NCI-H1105 treated with DMSO at 0.1 percent for 48 hours (cell line): ENCODE measurements around the gene FAM161B.
A peak's percentile ranks its signal among the peaks of the same experiment; 100 is the strongest.
"Not testable (repeated sequence)": the region's sequence is repeated elsewhere in the genome, so short reads cannot be mapped to it uniquely, and the experiment has no call there.

Experiments
- DNase-seq: peaks from one replicate; lab custom pipeline; 2025; lab: John Stamatoyannopoulos, UW

FAM161B gene

DNA sequence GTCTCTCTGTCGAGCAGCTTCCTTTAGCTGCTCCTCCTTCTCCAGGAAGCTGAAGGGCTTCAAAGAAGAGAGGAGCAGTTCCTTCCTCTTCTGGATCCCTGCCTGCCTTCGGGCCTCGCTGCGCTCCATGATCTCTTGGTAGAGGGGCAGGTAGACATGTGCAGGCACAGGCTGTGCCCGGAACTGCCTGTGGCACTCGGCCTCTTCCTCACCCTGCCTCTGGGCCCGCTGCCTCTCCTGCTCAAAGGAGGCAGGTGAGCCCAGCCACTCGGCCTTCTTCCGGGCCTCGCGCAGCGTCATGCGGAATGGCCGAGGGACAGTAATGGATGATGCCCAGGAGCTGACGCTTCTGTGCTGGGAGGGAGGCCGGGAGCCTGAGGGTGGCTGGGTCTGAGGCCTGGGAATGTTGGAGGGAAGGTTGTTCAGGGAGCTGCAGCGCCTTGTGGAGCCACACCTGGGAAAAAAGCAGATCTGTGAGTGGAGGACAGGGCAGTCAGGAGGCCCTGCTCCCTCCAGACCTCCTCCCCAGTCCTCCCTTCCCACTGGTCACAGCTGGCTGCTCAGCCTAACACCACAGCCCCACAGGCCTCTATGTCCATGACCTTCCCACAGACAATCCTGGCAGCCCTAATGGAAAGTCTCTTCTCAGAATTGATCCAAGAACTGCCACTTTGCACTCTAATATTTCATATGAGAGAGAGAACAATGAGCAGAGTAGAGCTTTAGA, 5.3 kb downstream of the FAM161B start:
- no peak for DNase-seq

DNA sequence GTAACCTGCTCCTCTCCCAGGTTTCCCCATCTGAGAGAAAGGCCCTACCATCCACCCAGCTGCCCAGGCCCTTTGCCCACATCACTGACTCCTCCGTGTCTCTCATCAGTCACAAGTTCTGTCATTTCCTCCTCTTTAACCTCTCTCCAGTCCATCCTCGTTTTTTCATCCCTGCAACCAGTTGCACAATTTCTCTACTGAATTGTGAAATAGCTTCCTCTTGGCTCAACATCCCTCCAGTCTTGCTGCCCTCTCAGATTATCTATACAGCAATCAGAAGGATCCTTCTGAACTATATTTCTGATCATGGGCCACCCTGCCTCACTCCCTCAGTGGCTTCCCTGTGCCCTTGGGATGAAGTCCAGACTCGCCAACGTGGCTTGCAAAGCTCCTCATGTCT, 6.8 kb downstream of the FAM161B start:
- DNase-seq: no peak

GRCh38 chr14:73942180-73942579, 7.7 kb downstream of the FAM161B start:
- DNase-seq: no peak

DNA sequence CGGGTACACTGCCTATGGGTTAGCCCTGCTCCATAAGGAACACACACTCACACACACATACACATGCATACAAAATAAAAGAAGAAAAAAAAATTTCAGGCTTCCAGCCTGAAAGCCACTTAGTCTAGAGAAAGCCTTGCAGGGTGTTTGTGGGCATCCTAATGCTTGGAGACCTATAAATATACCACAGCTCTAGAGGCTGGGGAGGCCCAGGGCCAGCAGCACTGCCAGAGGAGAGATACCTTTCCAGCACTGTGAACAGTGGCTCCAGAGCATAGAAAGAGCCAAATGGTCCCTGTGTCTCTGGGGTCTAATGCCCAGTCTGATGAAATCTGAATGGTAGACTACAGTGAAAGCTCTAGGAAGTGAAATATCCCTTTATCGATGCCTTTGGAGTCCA, 12.9 kb downstream of the FAM161B start:
- DNase-seq: no peak

DNA sequence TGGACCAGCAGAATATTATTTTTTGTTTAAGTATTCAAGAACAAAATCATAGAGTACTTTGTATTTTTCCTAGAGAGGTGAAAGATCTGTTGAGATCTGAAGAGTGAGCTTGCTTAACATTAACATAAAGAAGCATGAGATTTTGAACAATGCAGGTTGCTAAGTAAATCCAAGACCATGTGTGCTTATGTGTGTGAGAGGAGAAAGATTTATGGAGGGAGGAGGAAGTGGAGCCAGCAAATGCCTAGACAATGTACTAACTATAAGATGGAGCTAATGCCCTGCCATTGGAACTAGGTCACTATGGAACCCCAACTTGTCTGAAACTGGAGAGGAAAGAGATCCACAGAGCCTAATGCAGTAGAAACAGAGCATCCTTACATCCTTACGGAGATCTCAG, 13.3 kb downstream of the FAM161B start:
- DNase-seq: no peak

DNA sequence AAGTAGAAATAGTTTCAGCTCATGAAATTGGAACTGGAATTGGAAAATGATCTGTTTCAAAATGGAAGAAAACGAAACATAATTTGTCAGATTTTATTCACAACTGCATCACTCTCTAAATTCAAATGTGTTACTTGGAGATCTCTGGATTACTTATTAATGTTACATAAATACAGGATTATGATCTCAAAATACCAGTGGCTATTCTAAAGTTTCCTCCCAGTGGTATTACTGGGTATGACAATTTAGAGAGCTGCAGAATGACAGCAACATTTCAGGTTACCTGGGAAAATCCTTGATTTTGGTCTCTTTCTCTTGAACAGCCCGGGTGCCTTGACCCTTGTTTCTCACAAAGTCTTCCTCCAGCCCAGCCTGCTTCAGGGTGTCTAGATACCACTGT, 14.2 kb downstream of the FAM161B start:
- no peak for DNase-seq

DNA sequence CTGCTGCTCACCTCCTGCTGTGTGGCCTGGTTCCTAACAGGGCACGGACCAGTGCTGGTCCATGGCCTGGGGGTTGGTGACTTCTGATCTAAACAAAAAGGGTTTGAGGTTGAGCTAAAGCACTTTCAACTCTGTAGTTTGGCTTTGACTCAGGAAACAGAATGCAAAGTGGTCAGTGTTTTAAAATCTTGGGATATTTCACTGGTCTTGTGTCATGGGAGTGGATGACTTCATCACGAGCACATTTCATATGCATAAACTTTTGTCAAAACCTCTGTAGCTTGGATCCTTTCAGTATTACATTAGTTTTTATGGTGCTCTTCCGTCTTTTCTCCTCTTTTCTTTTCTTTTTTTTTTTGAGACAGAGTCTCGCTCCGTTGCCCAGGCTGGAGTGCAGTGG, 25.6 kb downstream of the FAM161B start:
- no peak for DNase-seq

GRCh38 chr14:73919457-73919856, 30.4 kb downstream of the FAM161B start:
- DNase-seq: not testable (repeated sequence)

DNA sequence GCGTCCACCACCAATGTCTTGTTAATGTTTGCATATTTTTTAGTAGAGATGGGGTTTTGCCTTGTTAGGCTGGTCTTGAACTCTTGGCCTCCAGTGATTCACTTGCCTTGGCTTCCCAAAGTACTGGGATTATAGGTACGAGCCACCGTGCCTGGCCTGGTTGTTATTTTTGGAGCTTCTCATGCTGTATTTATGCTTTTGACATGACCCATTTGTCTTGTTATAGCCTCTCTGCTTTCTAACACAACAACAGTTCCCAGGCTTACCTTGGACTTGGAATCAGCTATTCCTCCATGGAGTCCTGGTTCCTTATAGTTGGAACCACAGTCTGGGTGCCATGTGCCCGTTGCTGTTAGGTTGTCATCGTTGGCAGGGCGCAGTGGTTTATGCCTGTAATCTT, 33.6 kb downstream of the FAM161B start:
- DNase-seq: no peak

GRCh38 chr14:73913256-73913655, 36.6 kb downstream of the FAM161B start:
- DNase-seq: no peak

DNA sequence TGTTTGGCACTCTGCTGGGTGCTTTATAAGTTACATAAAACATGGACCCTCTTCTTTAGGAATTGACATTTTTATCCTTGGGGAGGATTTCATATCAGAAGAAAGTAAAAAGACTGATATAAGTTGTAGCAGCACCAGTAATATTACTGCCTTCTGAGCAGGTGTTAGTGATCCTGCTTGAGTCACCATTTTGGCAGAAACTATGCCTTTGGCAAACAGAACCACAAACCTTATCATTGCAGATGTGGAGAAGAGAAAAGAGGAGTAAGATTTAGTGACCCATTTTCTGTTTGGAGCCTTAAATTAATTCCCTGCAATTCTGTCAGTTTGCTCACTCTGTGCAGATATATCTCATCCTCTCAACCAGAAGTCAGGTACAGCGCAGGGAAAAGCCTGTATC, 40.2 kb downstream of the FAM161B start:
- no peak for DNase-seq

- no peak for DNase-seq
Measured at GRCh38 chr14:73903028-73903427, 46.9 kb downstream of the FAM161B start.

DNA sequence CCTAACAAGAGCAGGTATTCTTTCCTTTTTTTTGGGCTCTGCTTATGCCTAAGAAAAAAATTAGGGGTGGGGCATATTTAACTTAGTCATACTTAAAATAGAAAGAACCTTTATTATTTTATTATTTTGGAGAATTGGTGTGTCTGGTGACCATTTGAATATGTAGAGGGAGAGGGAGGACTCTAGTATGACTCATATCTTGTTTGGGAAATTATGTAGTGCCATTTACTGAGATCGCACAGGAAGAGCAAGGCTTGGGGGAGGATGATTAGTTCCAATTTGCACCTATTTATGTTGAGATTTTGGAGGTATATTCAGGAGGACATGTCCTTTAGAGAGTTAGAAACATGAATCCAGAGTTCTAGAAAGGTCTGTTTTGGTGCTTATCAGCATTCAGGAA, 53.4 kb downstream of the FAM161B start:
- no peak for DNase-seq

DNA sequence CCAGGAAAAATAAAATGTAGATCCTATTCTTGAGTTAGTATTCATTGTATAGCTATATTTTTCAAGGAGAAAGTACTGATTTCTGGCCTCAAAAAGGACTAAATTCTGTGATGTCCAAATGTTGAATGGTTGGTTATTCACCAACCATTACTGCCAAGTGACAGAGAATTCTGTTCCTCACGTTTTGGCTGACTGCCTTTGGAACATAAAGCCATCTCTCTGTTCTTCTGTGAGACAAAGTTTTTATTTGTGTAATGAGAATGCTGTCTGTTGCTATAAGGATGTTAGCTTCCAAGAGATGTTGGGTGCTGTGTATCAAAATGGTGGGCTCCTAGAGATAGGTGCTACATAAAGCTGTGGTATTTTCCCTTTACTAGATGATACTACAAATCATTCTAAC, 54.0 kb downstream of the FAM161B start:
- no peak for DNase-seq

GRCh38 chr14:73894180-73894687, 55.7 kb downstream of the FAM161B start:
- not testable (repeated sequence) for DNase-seq

GRCh38 chr14:73889376-73889775, 60.5 kb downstream of the FAM161B start:
- no peak for DNase-seq

GRCh38 chr14:73888971-73889370, 60.9 kb downstream of the FAM161B start:
- DNase-seq: no peak

DNA sequence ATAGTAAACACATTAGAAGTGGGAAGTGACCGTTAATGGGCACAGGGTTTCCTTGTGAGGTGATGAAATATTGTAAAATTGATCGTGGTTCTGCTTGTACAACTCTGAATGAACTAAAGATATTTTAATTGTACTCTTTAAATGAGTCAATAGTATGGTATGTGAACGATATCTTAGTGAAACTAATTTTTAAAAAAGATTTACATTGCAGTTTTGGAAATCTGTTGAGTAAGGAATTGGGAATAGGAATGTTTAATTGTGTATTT, 61.5 kb downstream of the FAM161B start:
- DNase-seq: no peak

DNA sequence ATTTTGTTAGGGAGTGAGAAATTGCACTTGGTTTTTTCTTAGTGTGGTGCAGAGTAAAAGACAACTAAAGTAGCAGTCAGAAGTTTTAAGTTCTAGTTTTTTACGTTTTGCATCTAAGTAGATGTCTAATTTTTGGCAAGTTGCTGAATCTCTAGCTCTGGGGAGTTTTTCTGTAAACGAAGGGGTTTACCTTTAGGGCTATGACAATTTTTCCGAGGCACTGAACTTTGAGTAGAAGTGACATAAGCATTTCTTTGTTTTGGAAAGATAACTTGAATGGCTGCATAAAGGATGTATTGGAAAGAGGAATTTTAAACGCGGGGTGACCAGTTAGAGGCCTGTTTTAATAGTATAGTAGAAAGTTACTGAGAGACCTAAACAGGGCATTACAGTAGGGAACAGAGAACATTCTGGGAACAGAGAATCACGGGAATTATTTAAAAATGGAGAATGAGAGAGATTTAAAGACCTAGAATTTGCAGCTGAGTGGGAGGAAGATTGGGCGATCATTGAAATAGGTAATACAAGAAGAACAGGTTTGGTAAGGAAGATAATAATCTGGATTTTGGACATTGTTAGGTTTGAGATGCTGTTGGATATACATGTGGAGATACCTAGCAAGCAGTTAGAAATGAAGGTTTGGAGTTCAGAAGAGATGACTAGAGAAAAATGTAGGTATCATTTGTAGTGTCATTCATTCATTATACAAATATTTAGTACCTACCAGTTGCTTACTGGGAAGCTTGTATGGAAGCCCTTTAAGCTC, 62.0 kb downstream of the FAM161B start:
- DNase-seq: no peak

- peak; percentile 10 for DNase-seq
Measured at GRCh38 chr14:73887318-73887616, 62.6 kb downstream of the FAM161B start.

- DNase-seq: peak; percentile 88
Measured at GRCh38 chr14:73886449-73887317, 63.2 kb downstream of the FAM161B start, which contains the start of gene ZNF410. Gene ZNF410, plus strand, starts transcription at chr14:73886859. Its CDS starts 5,317 bp downstream, at chr14:73892176.

- DNase-seq: no peak
Measured at GRCh38 chr14:73884438-73885190, 65.3 kb downstream of the FAM161B start.
